HG03139 (cell line): ENCODE measurements around the gene NHERF1.

Experiments
- ATAC-seq: cut with Tn5 transposase; IDR thresholded peaks from one replicate; pipeline ENCODE4 v1.9.1; 2021; ENCODE audit not compliant: unreplicated experiment

Gene NHERF1

GRCh38 chr17:74782571-74782970, 34.1 kb downstream of the NHERF1 start:
- ATAC-seq: no peak

GRCh38 chr17:74784125-74784810, 35.8 kb downstream of the NHERF1 start:
- ATAC-seq: no peak

GRCh38 chr17:74785096-74785980, 36.9 kb downstream of the NHERF1 start:
- no peak for ATAC-seq

- ATAC-seq: no peak
Observed at GRCh38 chr17:74785981-74786360, 37.5 kb downstream of the NHERF1 start.

GRCh38 chr17:74786431-74787055, 38.1 kb downstream of the NHERF1 start:
- no peak for ATAC-seq

- no peak for ATAC-seq
Observed at GRCh38 chr17:74790161-74791058, 42.0 kb downstream of the NHERF1 start.

GRCh38 chr17:74792586-74793105, 44.2 kb downstream of the NHERF1 start:
- no peak for ATAC-seq

- no peak for ATAC-seq
Observed at GRCh38 chr17:74795327-74796020, 47.0 kb downstream of the NHERF1 start.

GRCh38 chr17:74796211-74796610, 47.8 kb downstream of the NHERF1 start:
- ATAC-seq: no peak

- no peak for ATAC-seq
Observed at GRCh38 chr17:74796866-74797265, 48.4 kb downstream of the NHERF1 start.

- no peak for ATAC-seq
Observed at GRCh38 chr17:74797824-74798223, 49.4 kb downstream of the NHERF1 start.

- no peak for ATAC-seq
Observed at GRCh38 chr17:74798239-74798707, 49.8 kb downstream of the NHERF1 start.

- no peak for ATAC-seq
Observed at GRCh38 chr17:74799097-74799496, 50.7 kb downstream of the NHERF1 start.

GRCh38 chr17:74800531-74800930, 52.1 kb downstream of the NHERF1 start:
- ATAC-seq: no peak

GRCh38 chr17:74801896-74802295, 53.5 kb downstream of the NHERF1 start:
- no peak for ATAC-seq

GRCh38 chr17:74803388-74803930, 55.0 kb downstream of the NHERF1 start:
- no peak for ATAC-seq

- ATAC-seq: no peak
Observed at GRCh38 chr17:74803971-74804370, 55.5 kb downstream of the NHERF1 start.

GRCh38 chr17:74804683-74805082, 56.3 kb downstream of the NHERF1 start:
- ATAC-seq: no peak

- ATAC-seq: no peak
Observed at GRCh38 chr17:74805591-74805991, 57.2 kb downstream of the NHERF1 start.

GRCh38 chr17:74806334-74806733, 57.9 kb downstream of the NHERF1 start:
- ATAC-seq: no peak
